ENCODE measurements around the gene PDE2A.

Gene PDE2A

GRCh38 chr11:72704783-72705265 is 30.6 kb upstream of the PDE2A start:
- DNase-seq (ENCODE audit: low read depth in 2 of 2): no peak

DNA sequence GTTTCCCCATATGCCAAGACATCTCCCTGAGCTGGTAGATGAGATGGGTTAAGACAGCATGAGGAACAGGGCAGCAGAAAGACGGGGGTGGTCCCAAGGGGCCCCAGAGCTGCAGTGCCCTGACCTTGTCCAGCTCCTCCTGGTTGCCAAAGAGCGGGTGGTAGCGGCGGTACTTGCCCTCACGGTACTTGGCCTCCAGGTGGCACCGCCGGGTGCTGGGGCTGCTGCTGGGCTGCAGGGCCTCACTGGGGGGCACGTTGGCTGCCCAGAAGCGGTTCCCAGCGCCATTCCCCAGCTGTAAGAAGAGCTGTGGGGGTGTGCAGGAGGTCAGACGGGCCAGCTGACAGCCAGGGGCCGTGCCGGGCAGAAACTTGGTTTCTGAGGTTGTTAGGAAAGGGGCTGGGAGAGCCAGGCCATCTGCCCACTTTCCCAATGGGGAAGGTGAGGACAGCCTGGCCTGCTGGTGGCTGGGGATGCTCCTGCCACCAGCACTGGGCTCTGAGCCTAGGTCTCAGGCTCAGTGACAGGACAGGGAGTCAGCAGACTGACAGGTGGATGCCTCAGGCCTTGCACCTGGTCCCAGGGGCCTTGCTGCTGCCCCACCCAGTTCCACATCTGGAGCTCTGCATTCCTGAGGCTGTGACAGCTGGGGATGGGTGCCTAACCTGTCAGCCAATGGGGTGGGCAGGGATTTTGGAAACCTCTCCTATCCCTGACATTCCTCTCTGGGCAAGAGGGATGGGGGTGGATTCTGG is 30.0 kb upstream of the PDE2A start:
- DNase-seq (ENCODE audit: low read depth in 2 of 2): no peak

DNA sequence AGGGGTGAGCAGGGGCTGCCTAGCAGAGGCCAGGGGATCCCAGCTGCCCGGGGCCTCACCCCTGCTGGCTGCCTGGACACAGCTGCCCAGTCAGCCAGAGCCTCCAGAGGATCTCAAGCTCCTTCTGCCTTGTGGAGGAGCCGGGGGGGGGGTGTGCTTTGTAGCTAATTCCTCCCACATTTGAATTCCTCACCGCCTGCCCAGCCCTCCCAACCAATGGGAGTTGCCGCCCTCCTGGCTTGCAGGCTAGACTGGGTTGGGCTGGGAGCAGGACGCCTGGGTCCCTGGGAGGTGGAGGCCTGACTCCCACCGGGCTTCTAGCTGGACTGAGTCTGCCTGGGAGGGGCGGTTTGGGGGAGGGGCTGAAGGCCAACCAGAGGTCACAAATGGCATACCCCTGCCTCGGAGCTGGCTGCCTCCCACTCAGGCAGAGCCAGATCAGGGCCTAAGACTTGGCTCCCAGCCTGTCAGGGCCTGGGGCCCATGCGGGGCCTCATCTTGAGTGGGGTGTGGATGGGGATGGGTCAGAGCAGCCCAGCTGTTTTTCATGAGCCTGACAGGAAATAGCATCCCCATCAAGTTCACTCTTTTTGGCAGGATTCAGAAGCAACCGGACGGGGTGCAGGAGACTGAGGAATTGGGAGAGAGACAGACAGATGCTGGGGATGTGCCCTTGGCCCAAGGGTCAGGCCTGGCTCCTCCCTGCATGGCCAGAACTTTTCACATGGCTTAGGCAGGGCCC is 29.2 kb upstream of the PDE2A start:
- no peak for DNase-seq (ENCODE audit: low read depth in 2 of 2)

DNA sequence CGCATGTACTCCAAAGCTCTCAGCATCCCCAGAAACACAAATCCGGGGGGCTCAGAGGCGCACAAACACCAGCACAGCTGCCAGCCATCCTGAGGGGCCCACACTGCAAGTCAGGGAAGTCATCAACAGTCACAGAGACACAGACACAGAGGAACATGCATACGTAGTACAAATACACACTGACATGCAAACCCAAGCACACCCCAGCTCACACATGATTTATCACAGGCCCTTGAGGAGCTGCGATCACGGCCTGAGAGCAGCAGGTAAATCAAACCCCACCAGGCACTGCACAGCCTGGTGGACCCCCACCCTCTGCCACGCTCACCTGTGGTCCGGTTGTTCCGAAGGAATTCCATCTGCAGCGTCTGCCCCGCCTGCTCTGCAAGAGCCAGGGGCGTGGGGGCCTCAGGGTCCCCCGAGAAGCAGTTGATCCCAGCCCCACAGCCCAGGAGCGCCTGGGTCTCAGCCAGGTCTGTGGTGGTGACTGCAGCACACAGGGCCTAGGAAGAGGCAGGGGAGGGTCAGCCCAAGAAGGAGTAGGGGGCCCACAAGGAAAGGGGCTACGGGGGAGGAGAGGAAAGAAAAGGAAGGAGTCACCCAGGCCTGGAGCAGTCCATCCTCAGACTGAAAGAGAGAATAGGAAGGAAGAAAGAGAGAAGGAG is 28.5 kb upstream of the PDE2A start:
- DNase-seq (ENCODE audit: low read depth in 2 of 2): no peak

GRCh38 chr11:72702096-72702495 is 27.9 kb upstream of the PDE2A start:
- no peak for DNase-seq (ENCODE audit: low read depth in 2 of 2)

DNA sequence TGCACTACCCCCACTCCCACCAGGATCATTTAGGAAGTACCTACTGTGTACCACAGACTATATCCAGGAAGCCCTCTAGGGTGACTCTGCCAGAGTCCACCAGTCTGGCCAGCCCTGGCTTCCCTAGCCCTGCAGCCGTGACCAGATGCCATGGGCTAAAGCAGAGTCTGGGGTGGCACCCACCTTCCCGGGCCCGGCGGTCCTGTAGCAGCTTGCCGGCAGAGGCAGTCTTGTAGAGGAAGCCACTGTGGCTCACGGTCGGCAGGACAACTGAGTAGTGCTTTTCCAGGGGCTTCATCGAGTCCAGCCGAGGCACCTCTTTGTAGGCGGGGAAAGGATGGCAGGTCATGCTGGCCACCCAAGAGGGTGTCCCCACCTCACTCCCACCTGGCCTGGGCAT is 27.2 kb upstream of the PDE2A start:
- DNase-seq (ENCODE audit: low read depth in 2 of 2): no peak

DNA sequence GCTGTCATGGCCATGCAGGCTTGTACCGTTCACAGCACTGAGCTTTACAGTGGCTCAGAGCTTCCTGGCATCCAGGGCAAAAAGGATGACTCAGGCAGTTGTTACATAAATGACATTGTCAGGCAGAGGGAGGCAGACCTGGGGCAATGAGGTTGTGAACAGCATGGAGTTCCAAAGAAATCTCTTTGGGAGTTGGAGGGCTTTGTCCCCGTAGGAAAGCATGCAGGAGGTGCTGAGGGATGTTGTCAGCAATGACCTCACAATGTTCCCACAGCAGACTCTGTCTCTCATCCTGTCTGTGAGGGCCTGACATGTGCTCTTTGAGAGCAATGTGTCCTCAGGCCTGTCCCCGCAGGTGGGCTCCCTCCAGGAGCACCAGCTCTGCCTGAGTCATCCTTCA is 25.9 kb upstream of the PDE2A start:
- no peak for DNase-seq (ENCODE audit: low read depth in 2 of 2)

- no peak for DNase-seq (ENCODE audit: low read depth in 2 of 2)
Measured at GRCh38 chr11:72697814-72698213, 23.6 kb upstream of the PDE2A start.

- no peak for DNase-seq (ENCODE audit: low read depth in 2 of 2)
Measured at GRCh38 chr11:72696866-72697700, 22.9 kb upstream of the PDE2A start.

GRCh38 chr11:72695354-72695753 is 21.1 kb upstream of the PDE2A start:
- DNase-seq (ENCODE audit: low read depth in 2 of 2): no peak

- DNase-seq (ENCODE audit: low read depth in 2 of 2): no peak
Measured at GRCh38 chr11:72693271-72693968, 19.2 kb upstream of the PDE2A start.

DNA sequence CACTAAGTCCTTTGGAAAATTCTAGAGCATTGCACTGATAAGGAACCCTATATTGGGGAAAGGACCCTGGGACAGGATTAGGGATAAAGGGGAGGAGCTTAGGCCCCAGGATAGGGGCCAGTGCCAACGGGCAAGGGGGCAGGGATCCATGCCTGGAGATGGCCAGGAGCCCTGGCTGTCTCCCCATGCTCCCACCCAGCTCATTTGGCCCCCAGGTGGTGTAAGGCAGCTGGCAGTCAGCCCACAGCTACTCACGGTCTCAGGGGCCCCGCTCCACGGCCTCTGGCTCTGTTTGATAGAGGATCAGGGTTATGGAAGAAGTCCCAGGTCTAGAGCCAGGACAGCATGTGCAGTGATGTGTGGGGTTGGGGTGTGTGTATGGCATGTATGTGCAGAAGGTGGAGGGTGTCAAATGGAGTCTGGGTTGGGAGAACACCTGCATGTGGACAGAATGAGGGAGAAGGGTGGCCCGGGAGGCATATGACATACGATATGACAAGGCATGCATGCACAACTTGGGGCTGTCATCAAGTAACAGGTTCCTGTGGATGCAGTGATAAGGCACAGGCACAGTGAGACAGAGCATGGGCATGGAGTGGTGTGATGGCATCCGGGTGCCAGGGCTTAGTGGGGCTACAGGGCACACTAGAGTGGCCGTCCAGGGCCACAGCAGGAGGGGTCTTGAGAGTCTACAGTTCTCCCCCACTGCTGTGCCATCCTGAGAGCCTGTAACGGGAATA is 18.4 kb upstream of the PDE2A start:
- no peak for DNase-seq (ENCODE audit: low read depth in 2 of 2)

GRCh38 chr11:72690166-72690565 is 15.9 kb upstream of the PDE2A start:
- no peak for DNase-seq (ENCODE audit: low read depth in 2 of 2)

DNA sequence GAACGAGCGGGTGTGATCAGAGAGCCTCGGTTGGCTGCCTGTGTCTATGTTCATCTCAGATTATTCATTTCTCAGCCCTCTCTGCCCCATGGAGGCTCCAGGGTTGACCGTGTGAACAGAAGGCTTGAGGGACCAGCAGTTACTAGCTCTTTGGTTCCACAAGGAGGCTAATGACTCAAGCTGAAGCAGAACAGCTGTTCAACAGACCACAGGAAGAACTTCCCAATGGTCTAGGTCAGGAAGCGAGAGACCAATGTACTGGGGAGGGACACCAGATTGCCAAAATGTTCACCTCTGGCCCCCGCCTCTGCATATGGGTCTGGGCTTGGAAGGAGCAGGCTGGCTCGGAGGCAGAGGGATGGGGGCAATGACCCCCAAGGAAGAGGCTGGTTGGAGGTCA is 14.7 kb upstream of the PDE2A start:
- no peak for DNase-seq (ENCODE audit: low read depth in 2 of 2)

DNA sequence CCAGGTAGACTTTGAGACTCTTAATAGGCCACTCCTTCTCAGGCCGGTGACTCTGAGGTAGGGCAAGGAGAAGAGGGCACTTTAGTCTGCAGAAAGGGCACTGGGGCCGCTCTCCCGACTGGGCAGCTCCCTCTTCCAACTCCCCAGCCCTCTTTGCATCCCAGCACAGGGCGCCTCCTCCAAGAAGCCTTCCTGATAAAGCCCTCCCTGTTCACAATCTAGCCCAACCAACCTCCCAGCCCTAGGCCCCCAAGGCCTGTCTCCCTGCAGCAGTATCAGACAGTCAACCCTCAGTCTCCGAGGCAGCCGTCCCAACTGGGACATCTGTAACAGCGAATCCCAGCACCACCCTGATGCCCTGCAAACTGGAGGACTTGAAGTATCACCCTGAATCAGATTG is 14.3 kb upstream of the PDE2A start:
- no peak for DNase-seq (ENCODE audit: low read depth in 2 of 2)

GRCh38 chr11:72687326-72687725 is 13.1 kb upstream of the PDE2A start:
- no peak for DNase-seq (ENCODE audit: low read depth in 2 of 2)

- no peak for DNase-seq (ENCODE audit: low read depth in 2 of 2)
Measured at GRCh38 chr11:72686639-72687220, 12.5 kb upstream of the PDE2A start.

DNA sequence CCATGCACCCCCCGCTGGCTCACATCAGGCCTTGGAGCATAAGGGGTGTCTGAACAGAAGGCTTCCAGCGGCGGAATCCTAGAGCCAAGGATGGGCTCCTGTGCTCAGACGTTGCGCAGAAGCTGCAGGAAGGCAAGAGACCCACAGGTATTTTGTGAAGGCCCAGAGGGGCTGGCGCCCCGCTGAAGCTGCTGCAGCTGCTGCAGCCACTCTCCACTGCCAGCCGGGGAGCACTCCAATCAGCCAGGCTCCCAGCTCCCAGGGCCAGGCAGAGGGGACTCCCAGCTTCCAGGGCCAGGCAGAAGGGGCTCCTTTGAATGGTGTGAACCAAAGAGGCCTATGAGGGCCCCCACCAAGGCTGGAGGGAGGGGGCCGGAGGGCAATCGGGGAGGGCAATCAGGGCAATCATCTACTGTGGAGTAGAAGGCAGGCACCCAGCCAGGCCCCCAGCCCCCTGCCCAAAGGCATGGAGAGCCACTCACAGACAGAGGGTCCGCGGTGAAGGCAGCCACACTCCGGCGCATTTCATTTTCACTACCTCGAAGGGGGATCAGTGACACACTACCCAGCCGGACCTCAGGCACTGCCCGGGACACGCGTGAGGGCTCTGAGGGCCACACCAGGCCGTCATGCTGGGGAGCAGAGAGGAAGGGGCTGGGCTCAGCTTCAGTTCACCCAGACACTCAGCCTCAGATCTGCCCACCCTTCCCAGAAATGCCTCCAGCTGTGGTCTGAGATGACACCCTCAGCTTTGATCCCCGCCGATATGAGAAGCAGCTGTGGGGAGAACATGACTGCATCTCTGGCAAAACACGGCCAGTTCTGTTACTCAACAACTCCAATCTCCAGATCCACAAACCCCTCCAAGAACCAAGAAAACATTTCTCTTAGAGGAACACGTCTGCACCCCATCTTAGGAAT is 11.6 kb upstream of the PDE2A start:
- peak; percentile 49 to 56 for DNase-seq (ENCODE audit: low read depth in 2 of 2)
